ENCODE data around the gene ZNF544. TPM values are rescaled to one million over a fixed set of nuclear protein-coding genes. Genes with fewer than 3 reads are reported as not detected.
A peak's percentile ranks its signal among the peaks of the same experiment; 100 is the strongest.
"Not testable (repeated sequence)": the region's sequence is repeated elsewhere in the genome, so short reads cannot be mapped to it uniquely, and the experiment has no call there.

Gene ZNF544
- total RNA-seq, 2 experiments from 2014 or later: 48.0 to 68.4 TPM

DNA sequence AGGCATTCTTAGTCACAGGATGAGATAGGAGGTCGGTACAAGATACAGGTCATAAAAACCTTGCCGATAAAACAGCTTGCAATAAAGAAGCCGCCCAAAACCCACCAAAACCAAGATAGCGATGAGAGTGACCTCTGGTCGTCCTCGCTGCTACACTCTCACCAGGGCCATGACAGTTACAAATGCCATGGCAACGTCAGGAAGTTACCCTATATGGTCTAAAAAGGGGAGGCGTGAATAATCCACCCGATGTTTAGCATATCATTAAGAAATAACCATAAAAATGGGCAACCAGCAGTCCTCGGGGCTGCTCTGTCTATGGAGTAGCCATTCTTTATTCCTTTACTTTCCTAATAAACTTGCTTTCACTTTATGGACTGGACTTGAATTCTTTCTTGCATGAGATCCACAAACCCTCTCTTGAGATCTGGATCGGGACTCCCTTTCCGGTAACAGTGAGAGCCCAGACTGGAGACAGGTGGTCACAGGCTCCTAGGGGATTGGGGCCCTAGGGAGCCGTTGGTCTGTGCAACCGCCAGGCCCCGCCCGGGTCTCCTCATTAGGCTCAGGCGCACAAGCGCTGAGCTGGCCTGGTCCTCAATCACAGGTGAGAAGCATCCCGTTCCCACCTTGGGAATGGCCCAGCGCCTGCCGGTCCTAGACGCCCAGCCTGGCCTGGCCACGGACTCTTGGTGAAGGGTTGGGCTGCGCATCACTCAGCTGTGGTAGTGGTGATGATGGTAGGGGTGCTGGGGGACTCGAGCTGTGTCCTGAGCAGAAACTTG lies 10.9 kb upstream of the ZNF544 start:
- CTCF ChIA-PET: no interaction called here
- Mint-ChIP-seq H3K9me3 (ENCODE audit: low read depth) (peaks cover 44% of the 10 kb centered on the region), H3K4me1 (no peaks in the 10 kb centered on the region), H3K27me3 (no peaks in the 10 kb centered on the region), H3K4me3 (no peak overlapping the region), H3K27ac (no peak overlapping the region), H3K36me3 (peaks cover 29% of the 10 kb centered on the region)
- ATAC-seq: no peak
- DNase-seq: no peak

DNA sequence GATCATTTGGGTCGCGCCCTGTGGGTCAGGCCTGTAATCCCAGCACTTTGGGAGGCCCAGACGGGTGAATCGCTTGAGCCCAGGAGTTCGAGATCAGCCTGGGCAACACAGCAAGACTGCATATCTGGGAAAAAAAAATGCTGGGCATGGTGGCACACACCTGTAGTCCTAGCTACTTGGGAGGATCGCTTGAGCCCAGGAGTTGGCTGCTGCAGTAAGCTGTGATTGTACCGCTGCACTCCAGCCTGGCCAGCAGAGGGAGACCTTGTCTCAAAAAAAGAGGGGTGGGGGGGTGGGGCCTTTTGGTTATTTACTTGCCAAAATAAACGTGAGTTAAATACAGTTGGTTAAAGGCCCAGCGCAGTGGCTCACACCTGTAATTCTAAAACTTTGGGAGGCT lies 9.8 kb upstream of the ZNF544 start:
- Mint-ChIP-seq H3K27ac (no peak overlapping the region), H3K4me1 (no peaks in the 10 kb centered on the region), H3K4me3 (no peak overlapping the region), H3K36me3 (peaks cover 18% of the 10 kb centered on the region), H3K9me3 (ENCODE audit: low read depth) (peaks cover 35% of the 10 kb centered on the region), H3K27me3 (no peaks in the 10 kb centered on the region)
- CTCF ChIA-PET: interaction anchor here (1.0 to 1.5 kb wide), 3 partner anchors 221 to 300 kb away, joined by 3 read pairs; partner anchors contain the start of gene ZNF132
- DNase-seq: peak; percentile 45
- peak; percentile 70 for ATAC-seq

DNA sequence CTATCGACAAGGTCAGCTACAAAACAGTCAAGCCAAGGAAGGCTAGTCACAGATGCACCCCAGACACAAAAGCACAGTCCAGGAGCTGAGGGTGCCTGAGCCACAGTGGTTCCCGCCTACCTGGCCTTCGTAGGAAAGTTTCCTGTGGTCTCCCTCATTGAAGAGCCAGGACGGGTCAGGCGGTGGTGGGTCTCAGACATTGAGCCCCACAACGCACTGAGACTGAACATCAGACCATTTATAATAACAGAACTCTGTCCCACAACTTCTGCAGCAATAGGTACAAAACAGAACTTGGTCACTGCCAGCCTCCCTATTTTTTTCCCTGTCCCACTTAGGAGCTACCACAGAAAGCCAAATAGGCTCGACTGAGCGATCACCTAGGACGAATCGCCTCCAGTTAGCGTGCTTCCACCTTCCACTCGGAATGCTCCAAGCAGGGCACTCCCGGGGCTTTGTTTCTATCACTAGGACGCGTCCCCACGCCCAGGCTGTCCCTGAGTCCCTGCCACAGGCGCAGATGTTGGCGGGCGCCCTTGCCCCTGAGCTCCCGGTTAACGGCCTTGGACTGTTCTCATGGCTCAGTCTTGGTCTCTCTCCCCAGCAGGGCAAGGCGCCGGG lies 640 bp upstream of the ZNF544 start:
- peaks cover 28% of the 10 kb centered on the region for H3K9me3 Mint-ChIP-seq (ENCODE audit: low read depth)
- H3K36me3 Mint-ChIP-seq: peaks cover 46% of the 10 kb centered on the region
- no peaks in the 10 kb centered on the region for H3K27me3 Mint-ChIP-seq
- ATAC-seq (peak; percentile 48), DNase-seq (no peak)
- CTCF ChIA-PET: interaction anchor here (0.7 to 1.8 kb wide), 8 partner anchors 39 to 546 kb away, joined by 3 to 6 read pairs (median 4); partner anchors contain the start of genes ZNF551 and ZNF8
- H3K4me1 Mint-ChIP-seq: peaks cover 23% of the 10 kb centered on the region
- H3K4me3 Mint-ChIP-seq: peak overlapping the region; percentile 85
- H3K27ac Mint-ChIP-seq: peak overlapping the region; percentile 91

DNA sequence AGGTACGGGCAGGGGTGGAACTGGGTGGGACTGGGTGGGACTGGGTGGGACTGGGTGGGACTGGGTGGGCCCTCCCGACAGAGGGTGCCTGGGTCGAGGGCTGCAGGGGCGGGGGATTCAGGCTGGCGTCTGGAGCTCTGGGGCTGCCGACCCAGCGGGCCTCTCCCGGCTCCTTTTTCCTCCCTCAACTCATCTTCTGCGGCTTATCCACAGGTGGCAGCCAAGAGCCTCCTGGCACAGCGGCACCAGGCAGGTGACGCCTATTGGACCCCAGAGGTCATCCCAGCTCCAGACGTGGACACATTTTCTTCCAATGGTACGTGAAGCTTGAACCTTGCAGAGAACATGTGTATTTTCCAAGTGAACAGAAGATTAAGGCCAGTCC lies 533 bp downstream of the ZNF544 start:
- Mint-ChIP-seq H3K27me3 (no peaks in the 10 kb centered on the region), H3K4me1 (peaks cover 23% of the 10 kb centered on the region), H3K4me3 (peak overlapping the region; percentile 85), H3K36me3 (peaks cover 58% of the 10 kb centered on the region), H3K9me3 (ENCODE audit: low read depth) (peaks cover 31% of the 10 kb centered on the region), H3K27ac (peak overlapping the region; percentile 72)
- CTCF ChIA-PET: interaction anchor here (0.6 to 1.8 kb wide), 7 partner anchors 34 to 946 kb away, joined by 3 to 6 read pairs (median 3); partner anchors contain the start of genes ZNF497 and ZNF551
- peak; percentile 50 for DNase-seq
- ATAC-seq: peak; percentile 40

DNA sequence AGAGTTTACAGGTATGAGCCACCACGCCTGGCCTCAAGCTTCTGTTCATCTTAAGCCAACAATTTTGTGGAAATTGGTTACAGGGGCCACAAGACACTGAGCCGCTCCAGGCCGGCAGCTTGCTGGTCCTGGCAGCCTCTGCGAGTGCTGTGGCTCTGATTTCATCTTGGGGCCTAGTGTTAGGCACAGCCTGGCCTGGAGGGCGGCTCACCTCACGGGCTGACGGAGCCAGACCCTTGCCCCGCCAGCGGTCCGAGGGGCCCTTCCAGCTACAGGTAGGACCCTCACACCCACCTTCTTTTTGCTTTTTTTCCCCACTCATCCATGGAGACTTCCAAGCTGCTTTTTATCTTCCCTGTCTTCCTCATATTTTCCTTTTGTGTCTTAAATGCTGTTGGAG lies 8.6 kb downstream of the ZNF544 start:
- ATAC-seq: no peak
- no peak for DNase-seq
- H3K27me3 Mint-ChIP-seq: no peaks in the 10 kb centered on the region
- CTCF ChIA-PET: no interaction called here
- H3K4me1 Mint-ChIP-seq: no peaks in the 10 kb centered on the region
- H3K36me3 Mint-ChIP-seq: peaks cover 94% of the 10 kb centered on the region
- H3K9me3 Mint-ChIP-seq (ENCODE audit: low read depth): peaks cover 21% of the 10 kb centered on the region
- H3K4me3 Mint-ChIP-seq: no peak overlapping the region
- no peak overlapping the region for H3K27ac Mint-ChIP-seq

DNA sequence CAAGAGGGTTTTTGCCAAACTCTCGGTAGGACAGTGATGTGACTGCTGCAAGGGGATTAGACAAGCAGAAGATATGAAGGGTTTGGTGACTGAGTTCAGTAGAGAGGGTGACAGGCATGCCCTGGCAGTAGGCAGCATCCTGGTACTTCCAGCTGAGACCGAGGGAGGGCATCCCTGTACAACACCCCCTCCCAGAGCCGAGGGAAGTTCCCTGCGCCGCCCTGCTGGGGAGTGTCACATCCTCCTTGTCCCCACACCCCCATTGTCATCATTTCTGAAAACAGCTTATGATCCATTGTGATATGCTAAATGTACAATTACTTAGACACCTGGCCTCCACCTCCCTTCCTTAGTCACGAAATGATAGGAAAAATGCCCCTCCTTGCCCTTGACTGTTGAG lies 14.6 kb downstream of the ZNF544 start:
- Mint-ChIP-seq H3K27ac (no peak overlapping the region), H3K4me3 (no peak overlapping the region), H3K9me3 (ENCODE audit: low read depth) (peaks cover 35% of the 10 kb centered on the region), H3K36me3 (peaks cover 99% of the 10 kb centered on the region), H3K27me3 (no peaks in the 10 kb centered on the region), H3K4me1 (no peaks in the 10 kb centered on the region)
- no peak for ATAC-seq
- no peak for DNase-seq
- CTCF ChIA-PET: no interaction called here

DNA sequence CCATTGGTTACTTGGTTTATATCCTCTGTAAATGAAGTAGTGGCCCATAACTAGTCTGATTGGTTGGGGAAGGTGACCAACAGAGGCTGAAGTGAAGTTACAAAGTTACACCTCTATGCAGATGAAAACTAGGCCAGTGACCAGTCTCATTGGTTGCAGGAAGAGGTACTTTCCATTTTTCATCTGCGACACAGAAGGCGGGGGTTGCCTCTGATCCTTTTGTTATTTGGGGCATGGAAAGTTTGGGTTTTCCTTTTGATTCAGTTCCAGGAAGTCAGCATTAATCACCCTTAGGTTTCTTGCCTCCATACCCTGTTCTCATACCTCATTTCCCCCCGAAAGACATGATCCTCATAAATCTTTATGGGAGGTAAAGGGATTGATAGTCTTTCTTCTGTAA lies 20.2 kb downstream of the ZNF544 start:
- no peaks in the 10 kb centered on the region for H3K4me1 Mint-ChIP-seq

DNA sequence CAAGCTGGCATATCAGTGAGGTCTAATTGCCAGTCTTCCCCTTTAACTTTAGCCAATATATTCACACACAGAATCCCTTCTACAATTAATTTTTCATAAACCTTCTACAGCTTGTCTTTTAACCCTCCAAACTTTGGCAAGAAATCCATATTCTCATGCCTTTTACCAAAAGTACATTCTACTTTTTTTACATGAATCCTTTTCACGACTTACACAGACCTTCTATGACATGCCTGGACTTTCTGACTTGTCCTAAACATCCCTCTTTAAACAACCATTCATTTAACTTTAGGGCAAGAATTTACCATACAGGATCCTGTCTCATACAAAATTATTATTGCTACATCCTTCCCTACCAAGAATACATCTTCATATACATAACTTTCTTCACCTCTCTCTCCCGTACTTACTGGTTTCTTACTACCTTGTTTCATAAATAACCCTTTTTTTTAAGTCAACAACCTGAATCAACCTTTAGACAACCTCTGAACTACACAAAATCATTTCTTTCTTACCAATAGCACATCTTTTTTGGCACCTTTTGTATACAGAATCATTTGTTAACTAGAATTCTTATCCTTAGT lies 23.5 kb downstream of the ZNF544 start:
- H3K9me3 Mint-ChIP-seq (ENCODE audit: low read depth): peaks cover 40% of the 10 kb centered on the region
- ATAC-seq (no peak), DNase-seq (no peak)
- H3K4me3 Mint-ChIP-seq: no peak overlapping the region
- H3K27ac Mint-ChIP-seq: no peak overlapping the region
- CTCF ChIA-PET: interaction anchor here (0.6 kb wide), 1 partner anchor 327 kb away, joined by 3 read pairs; no protein-coding TSS in a partner anchor
- H3K4me1 Mint-ChIP-seq: no peaks in the 10 kb centered on the region
- no peaks in the 10 kb centered on the region for H3K27me3 Mint-ChIP-seq
- peaks cover 98% of the 10 kb centered on the region for H3K36me3 Mint-ChIP-seq

More for the DNA sequence above, 20.2 kb downstream of the ZNF544 start:
- Mint-ChIP-seq H3K27ac (no peak overlapping the region), H3K27me3 (no peaks in the 10 kb centered on the region), H3K9me3 (ENCODE audit: low read depth) (peaks cover 36% of the 10 kb centered on the region), H3K36me3 (peaks cover 100% of the 10 kb centered on the region), H3K4me3 (no peak overlapping the region)
- ATAC-seq (no peak), DNase-seq (no peak)
- CTCF ChIA-PET: no interaction called here

DNA sequence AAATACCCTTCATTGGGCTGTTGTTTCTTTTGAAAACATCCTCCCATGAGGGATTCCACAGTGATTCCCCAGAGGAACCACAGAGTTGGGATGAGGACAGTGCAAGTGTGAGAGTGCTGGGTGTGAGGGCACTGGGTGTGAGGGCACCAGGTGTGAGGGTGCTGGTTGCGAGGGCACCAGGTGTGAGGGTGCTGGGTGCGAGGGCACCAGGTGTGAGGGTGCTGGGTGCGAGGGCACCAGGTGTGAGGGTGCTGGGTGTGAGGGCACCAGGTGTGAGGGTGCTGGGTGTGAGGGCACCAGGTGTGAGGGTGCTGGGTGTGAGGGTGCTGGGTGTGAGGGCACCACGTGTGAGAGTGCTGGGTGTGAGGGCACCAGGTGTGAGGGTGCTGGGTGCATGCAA lies 29.5 kb downstream of the ZNF544 start:
- H3K27me3 Mint-ChIP-seq, ATAC-seq, H3K4me1 Mint-ChIP-seq, CTCF ChIA-PET, DNase-seq, H3K27ac Mint-ChIP-seq, H3K4me3 Mint-ChIP-seq: not testable (repeated sequence)
- Mint-ChIP-seq H3K36me3 (peaks cover 96% of the 10 kb centered on the region), H3K9me3 (ENCODE audit: low read depth) (peaks cover 62% of the 10 kb centered on the region)

DNA sequence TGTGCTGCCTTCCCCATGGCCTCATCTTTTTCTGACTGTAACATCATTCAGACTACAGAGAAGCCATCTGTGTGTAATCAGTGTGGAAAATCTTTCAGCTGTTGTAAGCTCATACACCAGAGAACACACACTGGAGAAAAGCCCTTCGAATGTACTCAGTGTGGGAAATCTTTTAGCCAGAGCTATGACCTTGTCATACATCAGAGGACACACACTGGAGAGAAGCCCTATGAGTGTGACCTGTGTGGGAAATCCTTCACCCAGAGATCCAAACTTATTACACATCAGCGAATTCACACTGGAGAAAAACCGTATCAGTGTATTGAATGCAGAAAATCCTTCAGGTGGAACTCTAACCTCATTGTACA lies 32.9 kb downstream of the ZNF544 start:
- Mint-ChIP-seq H3K4me1 (no peaks in the 10 kb centered on the region), H3K4me3 (no peak overlapping the region), H3K9me3 (ENCODE audit: low read depth) (peaks cover 49% of the 10 kb centered on the region), H3K36me3 (peaks cover 83% of the 10 kb centered on the region), H3K27ac (no peak overlapping the region), H3K27me3 (no peaks in the 10 kb centered on the region)
- CTCF ChIA-PET: interaction anchor here (1.2 kb wide), 1 partner anchor 11 kb away, joined by 3 read pairs; no protein-coding TSS in a partner anchor
- DNase-seq (no peak), ATAC-seq (no peak)

DNA sequence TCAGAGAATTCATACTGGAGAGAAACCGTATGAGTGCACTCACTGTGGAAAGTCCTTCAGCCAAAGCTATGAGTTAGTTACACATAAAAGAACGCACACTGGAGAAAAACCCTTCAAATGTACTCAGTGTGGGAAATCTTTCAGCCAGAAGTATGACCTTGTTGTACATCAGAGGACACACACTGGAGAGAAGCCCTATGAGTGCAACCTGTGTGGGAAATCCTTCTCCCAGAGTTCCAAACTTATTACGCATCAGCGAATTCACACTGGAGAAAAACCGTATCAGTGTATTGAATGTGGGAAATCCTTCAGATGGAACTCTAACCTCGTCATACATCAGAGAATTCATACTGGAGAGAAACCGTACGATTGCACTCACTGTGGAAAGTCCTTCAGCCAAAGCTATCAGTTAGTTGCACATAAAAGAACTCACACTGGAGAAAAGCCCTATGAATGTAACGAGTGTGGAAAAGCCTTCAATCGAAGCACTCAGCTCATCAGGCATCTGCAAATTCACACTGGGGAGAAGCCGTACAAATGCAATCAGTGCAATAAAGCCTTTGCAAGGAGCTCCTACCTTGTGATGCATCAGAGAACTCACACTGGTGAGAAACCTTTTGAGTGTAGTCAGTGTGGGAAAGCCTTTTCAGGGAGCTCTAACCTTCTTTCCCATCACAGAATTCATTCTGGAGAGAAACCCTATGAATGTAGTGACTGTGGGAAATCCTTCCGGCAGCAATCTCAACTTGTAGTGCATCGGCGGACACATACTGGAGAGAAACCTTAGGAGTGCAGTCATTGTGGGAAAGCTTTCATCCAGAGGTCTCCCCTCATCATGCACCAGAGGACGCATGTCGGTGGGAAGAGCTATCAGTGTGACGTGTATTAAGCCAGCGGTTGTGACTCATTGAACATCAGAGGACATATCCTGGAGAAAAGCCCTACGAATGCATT lies 33.5 kb downstream of the ZNF544 start:
- Mint-ChIP-seq H3K4me3 (no peak overlapping the region), H3K27ac (no peak overlapping the region), H3K36me3 (peaks cover 81% of the 10 kb centered on the region), H3K9me3 (ENCODE audit: low read depth) (peaks cover 50% of the 10 kb centered on the region), H3K27me3 (no peaks in the 10 kb centered on the region), H3K4me1 (no peaks in the 10 kb centered on the region)
- DNase-seq: no peak
- CTCF ChIA-PET: interaction anchor here (1.1 kb wide), 1 partner anchor 33 kb away, joined by 3 read pairs; no protein-coding TSS in a partner anchor
- ATAC-seq: no peak

DNA sequence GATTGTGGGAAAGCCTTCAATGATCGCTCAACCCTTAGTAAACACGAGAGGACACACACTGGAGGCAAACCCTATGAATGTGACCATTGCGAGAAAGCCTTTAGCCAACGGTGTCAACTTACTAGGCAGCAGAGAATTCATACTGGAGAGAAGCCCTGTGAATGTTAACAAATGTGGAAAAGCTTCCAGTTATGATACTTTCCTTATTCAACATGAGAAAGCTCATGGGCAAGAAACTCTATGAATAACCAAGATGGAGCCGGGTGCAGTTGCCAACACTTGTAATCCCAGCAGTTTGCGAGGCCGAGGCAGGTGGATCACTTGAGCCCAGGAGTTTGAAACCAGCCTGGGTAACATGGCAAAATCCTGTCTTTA lies 34.2 kb downstream of the ZNF544 start:
- Mint-ChIP-seq H3K36me3 (peaks cover 75% of the 10 kb centered on the region), H3K27me3 (no peaks in the 10 kb centered on the region), H3K27ac (no peak overlapping the region), H3K4me3 (no peak overlapping the region), H3K9me3 (ENCODE audit: low read depth) (peaks cover 43% of the 10 kb centered on the region), H3K4me1 (no peaks in the 10 kb centered on the region)
- DNase-seq (no peak), ATAC-seq (no peak)
- CTCF ChIA-PET: interaction anchor here (1.1 kb wide), 1 partner anchor 34 kb away, joined by 3 read pairs; no protein-coding TSS in a partner anchor

DNA sequence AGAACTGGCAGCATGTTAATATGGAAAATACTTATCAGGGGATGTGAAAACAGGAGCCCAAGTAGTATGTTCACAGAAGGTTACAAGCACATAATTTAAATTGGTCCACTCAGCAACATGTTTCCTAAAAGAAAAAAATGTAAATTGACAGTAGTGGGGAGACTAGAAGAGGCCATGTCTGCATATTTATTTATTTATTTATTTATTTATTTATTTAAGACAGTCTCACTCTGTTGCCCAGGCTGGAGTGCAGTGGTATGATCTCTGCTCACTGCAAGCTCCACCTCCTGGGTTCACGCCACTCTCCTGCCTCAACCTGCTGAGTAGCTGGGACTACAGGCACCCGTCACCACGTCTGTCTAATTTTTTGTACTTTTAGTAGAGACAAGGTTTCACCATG lies 36.4 kb downstream of the ZNF544 start:
- Mint-ChIP-seq H3K9me3 (ENCODE audit: low read depth) (peaks cover 37% of the 10 kb centered on the region), H3K4me1 (no peaks in the 10 kb centered on the region), H3K36me3 (peaks cover 68% of the 10 kb centered on the region), H3K27ac (no peak overlapping the region), H3K4me3 (no peak overlapping the region), H3K27me3 (no peaks in the 10 kb centered on the region)
- DNase-seq (no peak), ATAC-seq (no peak)
- CTCF ChIA-PET: no interaction called here

Data from activated CD8-positive, alpha-beta memory T cell treated with anti-CD3 and anti-CD28 coated beads, Interleukin-2, amount 10 ng/mL, durations not matched to agents 7 days and 5 days (primary cell).